ENCODE data around the gene TMEM19. TPM values are rescaled to one million over a fixed set of nuclear protein-coding genes. Genes with fewer than 3 reads are reported as not detected.

The TMEM19 gene
- total and polyA plus RNA-seq, 2 of the 8 experiments (the other 6 are each of a cell fraction or from before 2014, with no cell fraction given): 12.6 to 19.1 TPM

DNA sequence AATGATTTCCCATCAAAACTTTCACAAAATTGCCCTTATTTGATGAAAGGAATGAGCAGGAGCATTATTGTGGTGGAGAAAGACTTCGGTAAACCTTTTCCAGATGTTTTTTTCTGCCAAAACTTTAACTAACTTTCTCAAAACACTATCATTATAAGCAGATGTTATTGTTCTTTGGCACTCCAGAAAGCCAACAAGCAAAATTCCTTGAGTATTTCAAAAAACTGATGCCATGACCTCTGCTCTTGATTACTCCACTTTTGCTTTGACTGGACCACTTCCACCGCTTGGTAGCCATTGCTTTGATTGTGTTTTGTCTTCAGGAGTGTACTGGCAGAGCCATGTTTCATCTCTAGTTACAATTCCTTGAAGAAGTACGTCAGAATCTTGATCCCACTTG lies 39.1 kb downstream of the TMEM19 start:
- no peak overlapping the region for H3K9ac ChIP-seq (replicated peaks in 1 of 4; ENCODE audit: extremely low read depth in 1 of 4, low read depth in 3 of 4, low read length in 3 of 4)
- no peaks in the 10 kb centered on the region for H3K9me3 ChIP-seq (ENCODE audit: insufficient read depth in 2 of 2, low read depth in 1 of 2, low read length in 1 of 2)
- H3K4me3 ChIP-seq (ENCODE audit: extremely low read depth in 1 of 4, insufficient read depth in 2 of 4, low read depth in 3 of 4, low read length in 4 of 4): no peak overlapping the region
- no peak overlapping the region for H3K14ac ChIP-seq (ENCODE audit: insufficient read length)
- CTCF ChIA-PET (ENCODE audit: partially characterized antibody): interaction anchor here (0.6 to 5.0 kb wide), 2 partner anchors 23 to 80 kb away, joined by 3 to 24 read pairs; no protein-coding TSS in a partner anchor
- POLR2A ChIA-PET (ENCODE audit: partially characterized antibody): no interaction called here
- no peak overlapping the region for H3K4me2 ChIP-seq (ENCODE audit: insufficient read depth in 1 of 2, low read depth in 2 of 2, low read length in 2 of 2)
- no peaks in the 10 kb centered on the region for H3K23me2 ChIP-seq (ENCODE audit: low read depth, low read length)
- H3K79me1 ChIP-seq (ENCODE audit: low read depth, low read length): no peaks in the 10 kb centered on the region
- no peaks in the 10 kb centered on the region for H3K4me1 ChIP-seq (replicated peaks in 1 of 4; ENCODE audit: control insufficient read depth in 3 of 4, insufficient read depth in 4 of 4, low read length in 3 of 4)
- H2BK120ac ChIP-seq (replicated peaks; ENCODE audit: low read depth, low read length): no peak overlapping the region
- H3K79me2 ChIP-seq (ENCODE audit: control insufficient read depth in 1 of 2, insufficient read depth in 2 of 2, low read length in 2 of 2): no peaks in the 10 kb centered on the region
- no peaks in the 10 kb centered on the region for H3K27me3 ChIP-seq (replicated peaks in 1 of 4; ENCODE audit: control insufficient read depth in 3 of 4, extremely low read depth in 1 of 4, insufficient read depth in 3 of 4, low read length in 3 of 4)
- no peak for DNase-seq (ENCODE audit: low read depth in 1 of 2, low spot score in 2 of 2)
- no peak overlapping the region for H2BK12ac ChIP-seq (ENCODE audit: low read depth, low read length)
- H3K36me3 ChIP-seq (ENCODE audit: control insufficient read depth in 2 of 4, insufficient read depth in 4 of 4, low read length in 3 of 4): no peaks in the 10 kb centered on the region
- H3K56ac ChIP-seq (replicated peaks; ENCODE audit: insufficient read length, low read depth, low read length): no peak overlapping the region
- H2BK20ac ChIP-seq (ENCODE audit: low read length): no peak overlapping the region
- H4K8ac ChIP-seq (ENCODE audit: extremely low read depth, insufficient read depth, low read length): no peak overlapping the region
- H2AK5ac ChIP-seq (ENCODE audit: low read depth, low read length): no peak overlapping the region
- no peak overlapping the region for H2BK15ac ChIP-seq (ENCODE audit: low read length)
- H3K4ac ChIP-seq (replicated peaks; ENCODE audit: insufficient read length, low read depth, low read length): no peak overlapping the region
- H4K5ac ChIP-seq (ENCODE audit: insufficient read length, low read depth, low read length): no peak overlapping the region
- 89% methylated on average over 3 of the region's 3 CpGs; no CpG with 5 or more reads in 1 of the 2 experiments for WGBS, 2 experiments (ENCODE audit: extremely low coverage in 1 of 2, insufficient coverage in 1 of 2, insufficient read length in 1 of 2, insufficient replicate concordance in 2 of 2, low coverage in 1 of 2, low lambda C conversion rate in 2 of 2, missing lambda C conversion rate in 1 of 2)
- no peak for FAIRE-seq
- no peak overlapping the region for H3K27ac ChIP-seq (ENCODE audit: low read depth, low read length)
- H3K23ac ChIP-seq (ENCODE audit: insufficient read length): no peak overlapping the region
- no peak overlapping the region for H3K18ac ChIP-seq (ENCODE audit: extremely low read depth, low read length)
- no peaks in the 10 kb centered on the region for H4K20me1 ChIP-seq (replicated peaks in 1 of 2; ENCODE audit: control insufficient read depth in 1 of 2, insufficient read depth in 2 of 2, low read length in 2 of 2)
- H4K91ac ChIP-seq (replicated peaks; ENCODE audit: insufficient read length, low read length): no peak overlapping the region
- H2BK5ac ChIP-seq (ENCODE audit: low read depth, low read length): no peak overlapping the region
- no peak overlapping the region for H2AFZ ChIP-seq (ENCODE audit: low read length)
- no peak for TF ChIP-seq POLR2AphosphoS5 (IDR thresholded peaks at IDR 0.05; ENCODE audit: low read depth, low read length)
- no peak for TF ChIP-seq ZNF274 (IDR thresholded peaks at IDR 0.05; ENCODE audit: borderline replicate concordance, extremely low read depth, low read length)
- TF ChIP-seq BRCA1 (IDR thresholded peaks at IDR 0.05; ENCODE audit: low read depth, low read length): no peak
- no peak for TF ChIP-seq TCF12 (IDR thresholded peaks at IDR 0.05; ENCODE audit: low read depth, low read length)

Measured in H1 (cell line).